HL-60 (cell line): ENCODE measurements around the gene TYK2.

Source experiments
- DNase-seq, 2 experiments: peaks; one replicate each; pipeline ENCODE4 v3.0.0-alpha.2; 2010 to 2020; ENCODE audit warnings: low read depth in 1 of 2, low spot score in 1 of 2
- H3K27ac ChIP-seq: fragments of 250-450 bp; sonication (Bioruptor Pico); replicated peaks from 2 replicates; pipeline ENCODE4 v1.5.1; 2020; ENCODE audit warnings: mild to moderate bottlenecking, moderate library complexity
- H3K27me3 ChIP-seq: fragments of 250-450 bp; sonication (Bioruptor Pico); 2 replicates; pipeline ENCODE4 v1.5.1; 2021; ENCODE audit warnings: mild to moderate bottlenecking, moderate library complexity; ENCODE audit not compliant: insufficient read depth, poor library complexity, severe bottlenecking
- H3K4me3 ChIP-seq: replicated peaks from 2 replicates; pipeline ENCODE4 v1.5.1; 2011; ENCODE audit warnings: mild to moderate bottlenecking, control low read depth, low read length; ENCODE audit not compliant: insufficient read depth
- GABPA ChIP-seq: IDR thresholded peaks from 2 replicates; pipeline ENCODE4 v1.6.1; 2012; ENCODE audit warnings: low read depth
- POLR2AphosphoS5 ChIP-seq: IDR thresholded peaks from 2 replicates; pipeline ENCODE4 v1.6.1; 2012; ENCODE audit warnings: low read depth
- SPI1 ChIP-seq: IDR thresholded peaks from 2 replicates; pipeline ENCODE4 v1.6.1; 2012; ENCODE audit warnings: low read depth, mild to moderate bottlenecking, borderline replicate concordance
- TF ChIP-seq, protein P1 (sequence below): IDR thresholded peaks from 2 replicates; pipeline ENCODE4 v1.6.1; 2012; ENCODE audit warnings: low read depth; ENCODE audit not compliant: insufficient replicate concordance
- TF ChIP-seq, protein P2 (sequence below): IDR thresholded peaks from one replicate; pipeline ENCODE4 v1.5.1; 2011; ENCODE audit warnings: low read length, control low read depth, inconsistent platforms; ENCODE audit not compliant: insufficient read depth

Gene TYK2

DNA sequence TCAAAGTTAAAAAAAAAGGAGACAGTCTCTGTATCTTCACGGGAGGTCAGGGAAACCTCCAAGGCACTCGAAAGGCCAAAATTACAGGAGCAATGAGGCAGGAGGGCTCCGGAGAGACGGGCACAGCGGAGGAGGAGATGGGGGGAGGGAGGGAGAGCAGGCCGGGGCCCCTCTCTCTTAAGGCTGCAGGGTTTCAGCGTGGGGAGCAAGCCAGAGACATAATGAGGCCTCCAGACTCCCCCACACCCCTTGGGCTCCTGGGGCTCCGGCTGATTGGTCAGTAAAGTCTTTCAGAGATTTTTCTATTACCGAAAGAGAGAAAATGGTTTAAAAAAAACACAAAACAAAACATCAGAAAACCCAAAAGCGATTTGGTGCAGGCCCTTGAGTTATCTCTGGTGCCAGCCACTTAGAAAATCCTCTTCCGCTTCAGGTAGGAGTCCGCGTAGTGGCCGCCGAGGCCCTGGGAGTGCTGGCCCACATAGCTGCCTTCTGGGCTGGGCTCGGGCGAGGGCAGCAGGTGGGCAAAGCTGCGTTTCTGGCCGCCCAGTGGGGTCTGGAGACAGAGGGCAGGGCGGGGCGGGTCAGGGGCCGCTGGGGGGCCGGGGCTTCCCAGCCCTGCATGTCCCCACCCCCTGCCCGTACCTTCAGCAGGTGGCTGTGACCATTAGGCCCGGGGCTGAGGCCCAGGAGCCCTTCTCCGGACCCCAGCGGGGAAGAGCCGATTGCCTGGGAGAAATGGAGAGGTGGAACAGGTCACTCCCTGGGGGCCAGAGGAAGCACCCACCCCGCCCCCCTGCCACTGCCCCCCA lies 63.1 kb downstream of the TYK2 start:
- DNase-seq = no peak
- TF ChIP-seq GABPA (no peak), SPI1 (no peak), POLR2AphosphoS5 (no peak)
- TF ChIP-seq, protein P1, sequence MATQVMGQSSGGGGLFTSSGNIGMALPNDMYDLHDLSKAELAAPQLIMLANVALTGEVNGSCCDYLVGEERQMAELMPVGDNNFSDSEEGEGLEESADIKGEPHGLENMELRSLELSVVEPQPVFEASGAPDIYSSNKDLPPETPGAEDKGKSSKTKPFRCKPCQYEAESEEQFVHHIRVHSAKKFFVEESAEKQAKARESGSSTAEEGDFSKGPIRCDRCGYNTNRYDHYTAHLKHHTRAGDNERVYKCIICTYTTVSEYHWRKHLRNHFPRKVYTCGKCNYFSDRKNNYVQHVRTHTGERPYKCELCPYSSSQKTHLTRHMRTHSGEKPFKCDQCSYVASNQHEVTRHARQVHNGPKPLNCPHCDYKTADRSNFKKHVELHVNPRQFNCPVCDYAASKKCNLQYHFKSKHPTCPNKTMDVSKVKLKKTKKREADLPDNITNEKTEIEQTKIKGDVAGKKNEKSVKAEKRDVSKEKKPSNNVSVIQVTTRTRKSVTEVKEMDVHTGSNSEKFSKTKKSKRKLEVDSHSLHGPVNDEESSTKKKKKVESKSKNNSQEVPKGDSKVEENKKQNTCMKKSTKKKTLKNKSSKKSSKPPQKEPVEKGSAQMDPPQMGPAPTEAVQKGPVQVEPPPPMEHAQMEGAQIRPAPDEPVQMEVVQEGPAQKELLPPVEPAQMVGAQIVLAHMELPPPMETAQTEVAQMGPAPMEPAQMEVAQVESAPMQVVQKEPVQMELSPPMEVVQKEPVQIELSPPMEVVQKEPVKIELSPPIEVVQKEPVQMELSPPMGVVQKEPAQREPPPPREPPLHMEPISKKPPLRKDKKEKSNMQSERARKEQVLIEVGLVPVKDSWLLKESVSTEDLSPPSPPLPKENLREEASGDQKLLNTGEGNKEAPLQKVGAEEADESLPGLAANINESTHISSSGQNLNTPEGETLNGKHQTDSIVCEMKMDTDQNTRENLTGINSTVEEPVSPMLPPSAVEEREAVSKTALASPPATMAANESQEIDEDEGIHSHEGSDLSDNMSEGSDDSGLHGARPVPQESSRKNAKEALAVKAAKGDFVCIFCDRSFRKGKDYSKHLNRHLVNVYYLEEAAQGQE = no peak
- TF ChIP-seq, protein P2, sequence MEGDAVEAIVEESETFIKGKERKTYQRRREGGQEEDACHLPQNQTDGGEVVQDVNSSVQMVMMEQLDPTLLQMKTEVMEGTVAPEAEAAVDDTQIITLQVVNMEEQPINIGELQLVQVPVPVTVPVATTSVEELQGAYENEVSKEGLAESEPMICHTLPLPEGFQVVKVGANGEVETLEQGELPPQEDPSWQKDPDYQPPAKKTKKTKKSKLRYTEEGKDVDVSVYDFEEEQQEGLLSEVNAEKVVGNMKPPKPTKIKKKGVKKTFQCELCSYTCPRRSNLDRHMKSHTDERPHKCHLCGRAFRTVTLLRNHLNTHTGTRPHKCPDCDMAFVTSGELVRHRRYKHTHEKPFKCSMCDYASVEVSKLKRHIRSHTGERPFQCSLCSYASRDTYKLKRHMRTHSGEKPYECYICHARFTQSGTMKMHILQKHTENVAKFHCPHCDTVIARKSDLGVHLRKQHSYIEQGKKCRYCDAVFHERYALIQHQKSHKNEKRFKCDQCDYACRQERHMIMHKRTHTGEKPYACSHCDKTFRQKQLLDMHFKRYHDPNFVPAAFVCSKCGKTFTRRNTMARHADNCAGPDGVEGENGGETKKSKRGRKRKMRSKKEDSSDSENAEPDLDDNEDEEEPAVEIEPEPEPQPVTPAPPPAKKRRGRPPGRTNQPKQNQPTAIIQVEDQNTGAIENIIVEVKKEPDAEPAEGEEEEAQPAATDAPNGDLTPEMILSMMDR = no peak
- H3K27ac ChIP-seq = no peak overlapping the region

DNA sequence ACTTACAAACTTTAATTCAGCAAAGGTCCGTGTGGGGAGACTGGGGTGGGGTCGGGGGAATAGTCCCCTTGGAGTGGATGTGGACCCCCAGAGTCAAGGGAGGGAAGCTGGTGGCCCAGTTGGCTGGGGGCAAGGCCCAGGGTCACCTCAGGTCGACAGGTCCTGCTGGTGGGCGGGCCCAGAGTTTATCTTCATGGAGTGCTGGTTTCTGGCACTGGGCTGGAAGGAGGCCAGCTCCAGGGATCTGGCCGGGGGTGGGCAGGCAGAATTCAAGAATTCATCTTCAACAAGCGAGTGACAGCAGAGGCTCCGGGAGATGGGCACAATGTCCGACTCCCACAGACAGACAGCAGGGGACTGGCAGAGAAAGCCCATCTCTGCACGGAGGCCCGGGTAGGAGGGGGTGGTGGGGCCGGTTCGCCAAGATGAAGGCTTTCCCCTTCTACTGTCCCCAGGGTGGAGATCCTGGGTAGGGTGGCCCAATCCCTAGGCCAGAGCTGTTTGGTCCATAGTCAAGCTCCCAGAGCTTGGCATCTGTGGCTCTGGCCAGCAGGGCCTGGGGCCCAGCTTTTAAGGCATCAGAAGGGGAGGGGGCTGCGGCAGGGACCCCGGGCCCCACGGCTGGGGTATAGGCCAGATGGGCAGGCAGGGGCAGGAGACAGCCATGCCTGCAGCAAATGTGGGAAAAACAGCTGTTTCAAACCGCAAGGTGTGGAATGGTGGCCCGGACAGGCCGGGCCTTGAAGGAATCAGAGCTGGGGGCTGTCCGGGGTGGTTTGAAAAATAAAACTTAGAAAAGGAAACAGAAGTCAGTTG lies 63.9 kb downstream of the TYK2 start:
- peak overlapping the region; percentile 93; the same call in 1 of the 2 replicates for H3K4me3 ChIP-seq
- no peaks in the 10 kb centered on the region for H3K27me3 ChIP-seq
- no peak for DNase-seq
- TF ChIP-seq, protein P2 = no peak
- TF ChIP-seq SPI1 (no peak), POLR2AphosphoS5 (no peak), GABPA (no peak)
- TF ChIP-seq, protein P1 = no peak
- H3K27ac ChIP-seq = no peak overlapping the region

More for the DNA sequence above, 63.1 kb downstream of the TYK2 start:
- Histone ChIP-seq H3K27me3 (no peaks in the 10 kb centered on the region), H3K4me3 (no peak overlapping the region)

DNA sequence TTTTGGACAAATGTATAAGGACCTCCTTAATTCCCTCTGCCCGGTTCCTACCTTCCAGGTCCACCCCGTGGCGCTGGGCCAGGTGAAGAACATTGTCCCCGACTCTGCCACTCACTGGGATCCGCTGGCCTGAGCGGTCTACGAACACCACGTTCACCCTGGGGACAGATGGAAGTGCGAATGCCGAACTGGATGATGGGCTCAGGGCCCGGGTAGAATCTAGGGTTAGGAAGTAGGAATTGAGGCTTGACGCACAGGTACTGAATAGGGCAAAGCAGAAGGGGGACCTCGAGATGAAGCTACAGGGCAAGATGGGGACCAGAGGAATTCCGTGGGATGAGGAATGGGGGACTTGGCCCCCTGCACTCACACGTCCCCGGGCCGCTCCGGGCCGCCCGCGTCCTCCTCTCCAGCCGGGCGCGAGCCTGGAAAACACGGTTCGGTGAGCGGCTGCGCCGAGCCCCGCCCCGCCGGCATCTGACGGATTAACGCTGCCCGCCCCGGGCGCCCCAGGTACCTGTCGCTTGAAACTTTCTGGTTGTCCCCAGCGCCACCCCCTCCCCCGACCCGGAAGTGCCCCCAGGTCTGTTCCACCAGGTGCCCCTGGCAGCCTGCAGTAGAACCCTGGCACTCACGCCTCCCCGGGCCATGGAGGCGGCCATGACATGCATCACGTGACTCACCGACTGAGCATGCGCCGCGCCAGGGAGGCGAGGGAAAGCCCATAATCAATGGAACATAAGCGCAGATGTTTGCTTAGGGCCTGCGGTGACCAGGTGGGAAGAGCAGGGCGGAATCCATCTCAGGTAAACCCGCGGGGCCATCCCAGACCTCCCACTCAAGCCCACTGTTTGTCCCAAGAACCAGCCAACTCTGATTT lies 64.8 kb downstream of the TYK2 start, which contains the start of gene FDX2:
TSS of gene FDX2 (minus strand) at position 681 of the 880 bp plus-strand sequence. CDS start at position 662, 19 bp downstream.
- H3K27me3 ChIP-seq = no peaks in the 10 kb centered on the region
- peak; percentile 88 for TF ChIP-seq POLR2AphosphoS5
- TF ChIP-seq GABPA = no peak
- DNase-seq = peak in 1 of 2 experiments; percentile 85
- peak within 1 kb of the TSS; percentile 52 for H3K27ac ChIP-seq
- peak within 1 kb of the TSS; percentile 93 for H3K4me3 ChIP-seq
